CD4-positive, CD25-positive, alpha-beta regulatory T cell (primary cell): ENCODE results near the gene IL1RAPL1. TPM values are rescaled to one million over a fixed set of nuclear protein-coding genes. Genes with fewer than 3 reads are reported as not detected.
"Not testable (repeated sequence)": the region's sequence is repeated elsewhere in the genome, so short reads cannot be mapped to it uniquely, and the experiment has no call there.

Source experiments
- ATAC-seq, 2 donors: fragments of 150-1000 bp; cut with Tn5 transposase; one replicate each; pipeline ENCODE4 v1.10.0; 2021; ENCODE audit warnings: low read depth in 2 of 2, moderate number of reproducible peaks in 2 of 2, moderate library complexity in 1 of 2
- DNase-seq, 3 donors: peaks; one replicate each; pipeline versions ENCODE4 v3.0.0 to v3.0.0-alpha.2; 2012 to 2022; ENCODE audit warnings: mixed read lengths in 1 of 3
- H3K27ac ChIP-seq: one replicate; pipeline ENCODE4 v1.7.0; 2013; ENCODE audit warnings: mild to moderate bottlenecking, low read length; ENCODE audit not compliant: insufficient read depth, poor library complexity, severe bottlenecking
- H3K27me3 ChIP-seq: one replicate; pipeline ENCODE4 v1.7.0; 2013; ENCODE audit warnings: low read length; ENCODE audit not compliant: control insufficient read depth, insufficient read depth
- H3K36me3 ChIP-seq: one replicate; pipeline ENCODE4 v1.7.0; 2013; ENCODE audit warnings: mild to moderate bottlenecking, low read length, moderate library complexity; ENCODE audit not compliant: control insufficient read depth, insufficient read depth
- H3K4me1 ChIP-seq: 2 replicates; pipeline ENCODE4 v1.7.0; 2013; ENCODE audit warnings: mild to moderate bottlenecking, low read length; ENCODE audit not compliant: insufficient read depth, control insufficient read depth, poor library complexity, severe bottlenecking
- H3K4me3 ChIP-seq: one replicate; pipeline ENCODE4 v1.7.0; 2013; ENCODE audit warnings: low read depth, mild to moderate bottlenecking, low read length, moderate library complexity
- H3K9me3 ChIP-seq, 2 experiments: 1 replicate in 1 of 2; 2 replicates in 1 of 2; pipeline ENCODE4 v1.7.0; 2013; ENCODE audit warnings: low read length in 2 of 2, mild to moderate bottlenecking in 1 of 2, moderate library complexity in 1 of 2; ENCODE audit not compliant: control insufficient read depth in 2 of 2
- H3K27ac Mint-ChIP-seq, 3 donors: one replicate each; pipeline ENCODE4 v1.8.0; 2020 to 2022; ENCODE audit warnings: mild to moderate bottlenecking in 3 of 3, mixed read lengths in 3 of 3, moderate library complexity in 2 of 3
- H3K27me3 Mint-ChIP-seq: one replicate; pipeline ENCODE4 v1.8.0; 2022; ENCODE audit warnings: mild to moderate bottlenecking, mixed read lengths
- H3K36me3 Mint-ChIP-seq: one replicate; pipeline ENCODE4 v1.8.0; 2020; ENCODE audit warnings: mixed read lengths
- H3K4me1 Mint-ChIP-seq, 4 donors: one replicate each; pipeline ENCODE4 v1.8.0; 2020 to 2022; ENCODE audit warnings: mixed read lengths in 4 of 4, mild to moderate bottlenecking in 1 of 4
- H3K4me3 Mint-ChIP-seq, 4 donors: one replicate each; pipeline ENCODE4 v1.8.0; 2020 to 2022; ENCODE audit warnings: mild to moderate bottlenecking in 4 of 4, mixed read lengths in 4 of 4, moderate library complexity in 3 of 4
- H3K9me3 Mint-ChIP-seq, 7 donors: one replicate each; pipeline ENCODE4 v1.8.0; 2020 to 2022; ENCODE audit warnings: mixed read lengths in 7 of 7, mild to moderate bottlenecking in 3 of 7, moderate library complexity in 2 of 7
- polyA plus RNA-seq, 4 donors: library from polyadenylated mRNA; unstranded; fragments of 300-500 nt; fragmentation: Illumina TruSeq; gene quantifications; one replicate each; pipeline ENCODE4 v1.2.3, GENCODE V29; 2021
- total RNA-seq: library from RNA; stranded (reverse); gene quantifications from one replicate; pipeline ENCODE4 v1.2.3, GENCODE V29; 2022

IL1RAPL1 gene
- total and polyA plus RNA-seq, 5 donors from 2014 or later = not detected

DNA sequence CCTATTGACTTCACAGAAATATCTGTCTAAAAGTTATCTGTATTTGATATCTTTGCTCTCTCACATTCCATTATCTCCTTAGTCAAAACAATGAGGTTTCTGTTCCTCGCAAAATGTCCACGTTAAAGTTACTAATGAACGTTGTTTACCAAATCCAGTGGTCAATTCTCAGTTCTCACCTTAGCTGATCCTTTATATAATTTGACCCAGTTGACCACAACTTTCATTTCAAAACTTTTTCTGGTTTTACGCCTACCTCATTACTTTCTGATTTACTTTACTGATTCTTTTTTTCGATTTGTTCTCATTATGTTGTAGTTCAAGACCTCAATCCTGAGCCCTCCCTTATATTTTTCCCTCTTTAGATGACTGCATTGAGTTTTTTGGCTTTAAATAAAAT is 186.6 kb downstream of the IL1RAPL1 start:
- Histone ChIP-seq H3K27me3 (no peaks in the 10 kb centered on the region), H3K4me3 (no peak overlapping the region), H3K9me3 (peaks cover 0 to 3% of the 10 kb centered on the region in 2 experiments), H3K27ac (no peak overlapping the region), H3K4me1 (no peaks in the 10 kb centered on the region), H3K36me3 (no peaks in the 10 kb centered on the region)
- Mint-ChIP-seq H3K9me3 (peaks cover 0 to 7% (median 2%) of the 10 kb centered on the region in 7 donors), H3K4me3 (no peak overlapping the region), H3K4me1 (no peaks in the 10 kb centered on the region), H3K27me3 (no peaks in the 10 kb centered on the region), H3K36me3 (no peaks in the 10 kb centered on the region), H3K27ac (no peak overlapping the region)
- ATAC-seq (no peak), DNase-seq (no peak)

DNA sequence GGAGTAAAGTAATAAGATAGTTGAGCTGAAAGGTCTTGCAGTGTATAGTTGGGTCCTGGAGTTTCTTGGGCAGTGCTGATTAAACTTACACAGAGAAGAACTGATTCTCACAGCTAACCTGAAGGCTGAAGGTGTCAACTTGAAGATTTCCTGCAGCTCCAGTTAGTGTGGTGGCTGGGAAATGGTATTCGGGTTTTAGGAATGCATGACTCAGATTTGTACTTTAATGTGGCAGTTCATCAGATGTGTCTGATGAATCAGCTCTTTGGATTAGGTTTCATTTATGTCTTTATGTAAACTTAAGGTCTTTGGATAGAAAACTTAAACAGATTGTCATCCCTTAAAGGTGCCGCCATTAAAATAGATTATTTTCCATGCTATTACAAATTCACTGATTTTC is 200.0 kb downstream of the IL1RAPL1 start:
- peaks cover 0 to 13% (median 3%) of the 10 kb centered on the region in 7 donors for H3K9me3 Mint-ChIP-seq
- no peak overlapping the region for H3K4me3 Mint-ChIP-seq
- no peak for ATAC-seq
- Histone ChIP-seq H3K27me3 (no peaks in the 10 kb centered on the region), H3K9me3 (no peaks in the 10 kb centered on the region), H3K4me3 (no peak overlapping the region), H3K36me3 (no peaks in the 10 kb centered on the region), H3K4me1 (no peaks in the 10 kb centered on the region), H3K27ac (no peak overlapping the region)
- H3K27me3 Mint-ChIP-seq = no peaks in the 10 kb centered on the region
- DNase-seq = no peak
- no peaks in the 10 kb centered on the region for H3K36me3 Mint-ChIP-seq
- H3K4me1 Mint-ChIP-seq = no peaks in the 10 kb centered on the region
- H3K27ac Mint-ChIP-seq = no peak overlapping the region

DNA sequence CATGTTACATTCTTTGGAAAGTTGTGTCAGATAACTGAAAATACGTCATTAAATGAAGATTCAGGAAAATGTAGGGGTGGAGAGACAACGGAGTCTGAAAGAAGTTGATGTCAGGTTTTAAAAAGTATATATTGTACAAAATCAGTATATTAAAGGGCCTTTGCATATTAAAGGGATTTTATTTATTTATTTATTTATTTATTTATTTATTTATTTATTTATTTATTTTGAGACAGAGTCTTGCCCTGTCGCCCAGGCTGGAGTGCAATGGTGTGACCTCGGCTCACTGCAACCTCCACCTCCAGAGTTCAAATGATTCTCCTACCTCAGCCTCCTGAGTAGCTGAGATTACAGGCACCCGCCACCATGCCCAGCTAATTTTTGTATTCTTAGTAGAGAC is 213.4 kb downstream of the IL1RAPL1 start:
- H3K9me3 ChIP-seq, H3K4me1 Mint-ChIP-seq, H3K36me3 ChIP-seq, H3K27me3 Mint-ChIP-seq, H3K4me3 Mint-ChIP-seq, H3K36me3 Mint-ChIP-seq, H3K4me1 ChIP-seq, H3K4me3 ChIP-seq, H3K27ac ChIP-seq, H3K27ac Mint-ChIP-seq, DNase-seq, H3K27me3 ChIP-seq, ATAC-seq: not testable (repeated sequence)
- peaks cover 2 to 13% (median 8%) of the 10 kb centered on the region in 7 donors for H3K9me3 Mint-ChIP-seq

DNA sequence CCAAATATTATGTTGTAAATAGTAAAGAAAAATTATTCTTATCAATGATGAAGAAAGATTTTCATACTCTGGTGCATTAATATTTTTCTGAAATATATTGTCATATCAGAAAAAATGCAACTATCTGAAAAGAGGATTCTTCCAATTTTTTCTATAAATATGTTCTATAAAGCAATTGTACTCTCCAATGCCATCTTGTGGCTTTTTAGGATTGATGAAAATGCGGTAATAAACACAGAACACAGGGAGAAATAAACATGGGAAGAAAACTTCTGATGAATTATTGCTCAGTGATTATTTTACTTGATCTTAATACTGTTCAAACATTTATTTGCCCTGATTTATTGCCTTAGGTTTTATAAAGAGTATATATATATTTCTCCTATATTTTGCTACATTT is 215.4 kb downstream of the IL1RAPL1 start:
- no peaks in the 10 kb centered on the region for H3K27me3 Mint-ChIP-seq
- no peaks in the 10 kb centered on the region for H3K4me1 Mint-ChIP-seq
- H3K4me3 Mint-ChIP-seq = no peak overlapping the region

DNA sequence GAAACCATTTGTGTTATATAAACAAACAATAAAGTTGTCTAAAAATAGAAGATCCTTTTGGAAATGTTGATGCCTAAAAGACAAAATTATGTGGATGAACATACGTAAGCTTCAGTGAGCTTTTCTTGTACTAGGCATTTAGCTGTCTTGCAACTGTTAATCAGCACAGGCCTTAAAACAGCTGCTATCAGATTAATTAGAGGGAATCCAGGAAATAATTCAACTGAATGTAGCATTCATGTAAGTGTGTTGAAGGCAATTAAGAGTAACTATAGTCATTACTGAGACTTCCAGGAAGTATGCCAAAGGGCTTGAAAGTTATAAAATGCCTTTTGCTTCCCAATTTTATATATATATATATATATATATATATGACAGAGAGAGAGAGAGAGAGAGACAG is 248.7 kb downstream of the IL1RAPL1 start:
- Mint-ChIP-seq H3K4me3 (no peak overlapping the region), H3K9me3 (peaks cover 0 to 5% (median 0%) of the 10 kb centered on the region in 7 donors), H3K27ac (no peak overlapping the region), H3K27me3 (no peaks in the 10 kb centered on the region), H3K36me3 (no peaks in the 10 kb centered on the region), H3K4me1 (no peaks in the 10 kb centered on the region)
- H3K4me3 ChIP-seq = no peak overlapping the region
- H3K27me3 ChIP-seq = no peaks in the 10 kb centered on the region
- no peaks in the 10 kb centered on the region for H3K4me1 ChIP-seq
- H3K9me3 ChIP-seq = no peaks in the 10 kb centered on the region
- H3K27ac ChIP-seq = no peak overlapping the region
- DNase-seq = no peak
- no peaks in the 10 kb centered on the region for H3K36me3 ChIP-seq
- no peak for ATAC-seq

More for the DNA sequence above, 215.4 kb downstream of the IL1RAPL1 start:
- Mint-ChIP-seq H3K27ac (no peak overlapping the region), H3K9me3 (peaks cover 2 to 13% (median 8%) of the 10 kb centered on the region in 7 donors), H3K36me3 (no peaks in the 10 kb centered on the region)
- DNase-seq = no peak
- no peaks in the 10 kb centered on the region for H3K4me1 ChIP-seq
- no peak for ATAC-seq
- peaks cover 0 to 2% of the 10 kb centered on the region in 2 experiments for H3K9me3 ChIP-seq
- no peaks in the 10 kb centered on the region for H3K36me3 ChIP-seq
- no peak overlapping the region for H3K27ac ChIP-seq
- H3K27me3 ChIP-seq = no peaks in the 10 kb centered on the region
- H3K4me3 ChIP-seq = no peak overlapping the region

DNA sequence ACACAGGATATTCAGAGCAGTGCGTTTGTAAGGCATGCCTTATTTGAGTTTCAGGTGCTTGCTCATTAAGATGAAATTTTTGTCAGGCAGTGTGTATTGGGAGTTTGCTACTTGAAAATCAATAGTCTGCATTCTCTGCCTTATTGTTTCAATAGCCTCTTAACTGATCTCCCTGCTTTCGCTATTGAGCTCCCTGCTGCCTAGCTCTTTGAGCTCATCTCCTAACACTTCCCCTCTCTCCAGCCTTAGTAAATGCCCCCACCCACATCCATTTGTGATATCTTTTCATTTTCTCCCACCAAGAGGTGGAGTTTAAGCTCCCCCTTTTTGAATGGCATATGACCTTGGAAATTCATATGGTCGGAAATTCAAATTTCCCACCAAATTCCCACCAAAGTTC is 256.6 kb downstream of the IL1RAPL1 start:
- no peak overlapping the region for H3K4me3 ChIP-seq
- ATAC-seq = no peak

DNA sequence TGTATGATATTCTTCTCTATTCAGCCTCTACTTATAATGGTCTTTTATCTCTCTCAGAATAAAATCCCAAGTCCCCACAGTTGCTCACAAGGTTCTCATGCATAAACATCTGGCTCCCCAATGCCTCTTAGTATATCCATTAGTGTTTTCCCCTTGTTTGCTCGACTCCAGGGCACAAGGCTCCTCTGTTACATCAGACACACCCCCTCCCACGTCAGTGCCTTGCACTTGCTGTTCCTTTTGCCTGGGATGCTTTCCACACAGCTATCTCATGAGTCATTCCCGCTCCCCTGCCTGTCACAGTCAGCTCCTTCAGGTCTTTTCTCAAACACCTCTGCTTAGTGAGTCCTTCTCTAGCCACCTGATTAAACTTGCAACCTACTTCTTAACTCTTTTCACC is 260.2 kb downstream of the IL1RAPL1 start:
- Histone ChIP-seq H3K27me3 (no peaks in the 10 kb centered on the region), H3K4me3 (no peak overlapping the region), H3K4me1 (no peaks in the 10 kb centered on the region), H3K27ac (no peak overlapping the region), H3K9me3 (peaks cover 0 to 2% of the 10 kb centered on the region in 2 experiments), H3K36me3 (no peaks in the 10 kb centered on the region)
- Mint-ChIP-seq H3K4me3 (no peak overlapping the region), H3K36me3 (no peaks in the 10 kb centered on the region), H3K9me3 (peaks cover 0 to 17% (median 5%) of the 10 kb centered on the region in 7 donors), H3K4me1 (no peaks in the 10 kb centered on the region), H3K27me3 (no peaks in the 10 kb centered on the region), H3K27ac (no peak overlapping the region)
- ATAC-seq = no peak
- no peak for DNase-seq

More for the DNA sequence above, 256.6 kb downstream of the IL1RAPL1 start:
- H3K36me3 Mint-ChIP-seq = no peaks in the 10 kb centered on the region
- no peak for DNase-seq
- no peak overlapping the region for H3K27ac ChIP-seq
- H3K27ac Mint-ChIP-seq = no peak overlapping the region
- no peak overlapping the region for H3K4me3 Mint-ChIP-seq
- H3K27me3 ChIP-seq = no peaks in the 10 kb centered on the region
- no peaks in the 10 kb centered on the region for H3K4me1 Mint-ChIP-seq
- H3K36me3 ChIP-seq = no peaks in the 10 kb centered on the region
- H3K4me1 ChIP-seq = no peaks in the 10 kb centered on the region
- peaks cover 0 to 2% of the 10 kb centered on the region in 2 experiments for H3K9me3 ChIP-seq
- no peaks in the 10 kb centered on the region for H3K27me3 Mint-ChIP-seq
- H3K9me3 Mint-ChIP-seq = peaks cover 0 to 17% (median 3%) of the 10 kb centered on the region in 7 donors

DNA sequence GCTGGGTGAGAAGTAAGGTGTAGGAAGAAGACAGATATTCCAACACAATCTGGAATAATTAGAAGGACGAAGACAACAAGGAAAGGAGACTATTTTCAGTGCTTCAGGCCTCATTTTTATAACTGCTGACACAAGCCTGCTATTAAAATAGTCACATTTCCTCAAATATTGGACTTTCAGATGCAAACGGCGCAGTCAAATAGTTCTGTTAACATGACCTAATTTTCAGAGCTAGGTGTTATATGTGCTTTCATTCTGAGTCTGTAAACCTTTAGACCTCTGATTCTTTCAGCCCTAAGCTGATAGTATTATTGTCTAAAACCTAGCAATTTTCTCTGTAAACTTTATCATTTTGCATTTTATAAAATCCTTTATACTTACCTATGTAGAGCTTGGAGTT is 261.5 kb downstream of the IL1RAPL1 start:
- H3K36me3 Mint-ChIP-seq = no peaks in the 10 kb centered on the region
- no peak for DNase-seq
- H3K4me1 Mint-ChIP-seq = no peaks in the 10 kb centered on the region
- Histone ChIP-seq H3K36me3 (no peaks in the 10 kb centered on the region), H3K9me3 (peaks cover 0 to 4% of the 10 kb centered on the region in 2 experiments), H3K4me1 (no peaks in the 10 kb centered on the region), H3K27me3 (no peaks in the 10 kb centered on the region), H3K4me3 (no peak overlapping the region), H3K27ac (no peak overlapping the region)
- no peak for ATAC-seq
- H3K4me3 Mint-ChIP-seq = no peak overlapping the region
- H3K27ac Mint-ChIP-seq = no peak overlapping the region
- H3K27me3 Mint-ChIP-seq = no peaks in the 10 kb centered on the region
- H3K9me3 Mint-ChIP-seq = peaks cover 1 to 17% (median 5%) of the 10 kb centered on the region in 7 donors
